Measurements from ENCODE around the gene ELP4.

The ELP4 gene

GRCh38 chr11:31803813-31804311 lies 294.3 kb downstream of the ELP4 start:
- DNase-seq (ENCODE audit: low read depth), result no peak
- H3K4me3 ChIP-seq (ENCODE audit: low read depth, low read length), result no peak overlapping the region
- TF ChIP-seq CTCF (conservative IDR thresholded peaks at IDR 0.05; ENCODE audit: low read depth, low read length), result no peak

GRCh38 chr11:31804312-31805036 lies 294.9 kb downstream of the ELP4 start:
- DNase-seq (ENCODE audit: low read depth), result no peak
- H3K4me3 ChIP-seq (ENCODE audit: low read depth, low read length), result no peak overlapping the region
- no peak for TF ChIP-seq CTCF (conservative IDR thresholded peaks at IDR 0.05; ENCODE audit: low read depth, low read length)

- no peak for TF ChIP-seq CTCF (conservative IDR thresholded peaks at IDR 0.05; ENCODE audit: low read depth, low read length)
- DNase-seq (ENCODE audit: low read depth), result no peak
- H3K4me3 ChIP-seq (ENCODE audit: low read depth, low read length), result no peak overlapping the region
Measured at GRCh38 chr11:31805037-31805628, 295.6 kb downstream of the ELP4 start.

- DNase-seq (ENCODE audit: low read depth), result no peak
- no peak for TF ChIP-seq CTCF (conservative IDR thresholded peaks at IDR 0.05; ENCODE audit: low read depth, low read length)
- no peak overlapping the region for H3K4me3 ChIP-seq (ENCODE audit: low read depth, low read length)
Measured at GRCh38 chr11:31805629-31806185, 296.1 kb downstream of the ELP4 start.

GRCh38 chr11:31806186-31806927 lies 296.8 kb downstream of the ELP4 start:
- H3K4me3 ChIP-seq (ENCODE audit: low read depth, low read length), result no peak overlapping the region
- TF ChIP-seq CTCF (conservative IDR thresholded peaks at IDR 0.05; ENCODE audit: low read depth, low read length), result no peak
- DNase-seq (ENCODE audit: low read depth), result no peak

GRCh38 chr11:31806928-31807798 lies 297.6 kb downstream of the ELP4 start:
- no peak for DNase-seq (ENCODE audit: low read depth)
- TF ChIP-seq CTCF (conservative IDR thresholded peaks at IDR 0.05; ENCODE audit: low read depth, low read length), result no peak
- H3K4me3 ChIP-seq (ENCODE audit: low read depth, low read length), result no peak overlapping the region
